Mucosa of descending colon (tissue), 3 donors: ENCODE measurements around the gene CTF1. TPM values are rescaled to one million over a fixed set of nuclear protein-coding genes. Genes with fewer than 3 reads are reported as not detected.

Experiments
- ATAC-seq: fragments of 200-7000 bp; cut with Tn5 transposase; one replicate; pipeline ENCODE4 v1.9.1; 2020; ENCODE audit warnings: mild to moderate bottlenecking, moderate library complexity
- DNase-seq, 3 donors: peaks; one replicate each; pipeline ENCODE4 v3.0.0-alpha.2; 2020
- H3K36me3 ChIP-seq: fragments of 200-600 bp; one replicate; pipeline ENCODE4 v1.8.0; 2021; ENCODE audit warnings: low read depth, mild to moderate bottlenecking
- H3K4me1 ChIP-seq: fragments of 200-600 bp; one replicate; pipeline ENCODE4 v1.8.0; 2021; ENCODE audit warnings: low read depth, mild to moderate bottlenecking
- H3K4me3 ChIP-seq: fragments of 200-600 bp; one replicate; pipeline ENCODE4 v1.8.0; 2021; ENCODE audit warnings: mild to moderate bottlenecking
- H3K9me3 ChIP-seq: fragments of 200-600 bp; one replicate; pipeline ENCODE4 v1.8.0; 2021; ENCODE audit warnings: mild to moderate bottlenecking
- CTCF ChIP-seq: fragments of 200-600 bp; IDR thresholded peaks from one replicate; pipeline ENCODE4 v1.8.0; 2022; ENCODE audit warnings: antibody characterized with exemption, mild to moderate bottlenecking
- intact Hi-C, 2 donors: fragments of 100-400 bp; cut with DNase I in 1 of 2; cut with micrococcal nuclease in 1 of 2; formaldehyde crosslinking; loops; one replicate each; pipeline versions ENCODE4 v1.11.0 to v1.11.1; 2022; cut with DNase I, micrococcal nuclease
- total RNA-seq, 3 donors: library from RNA; stranded (reverse); fragmentation: NEBNext Ultra II Directional in 2 of 3; extraction: Animal tissue kit (Norgen Biotek cat#: 25700) in 2 of 3; gene quantifications; one replicate each; pipeline versions ENCODE4 v1.2.1 to v1.2.4, GENCODE V29; 2021 to 2023
- donor health status: DM: no; HTN: no; CAD: no; lungs with moderate emphysema.
- donor health status: DM: no; HTN: no; CAD: no.
- donor health status: DM: no; HTN: yes; CAD: no.

CTF1 gene
- total RNA-seq, 3 donors from 2014 or later, result 1.1 to 7.6 (median 1.5) TPM

DNA sequence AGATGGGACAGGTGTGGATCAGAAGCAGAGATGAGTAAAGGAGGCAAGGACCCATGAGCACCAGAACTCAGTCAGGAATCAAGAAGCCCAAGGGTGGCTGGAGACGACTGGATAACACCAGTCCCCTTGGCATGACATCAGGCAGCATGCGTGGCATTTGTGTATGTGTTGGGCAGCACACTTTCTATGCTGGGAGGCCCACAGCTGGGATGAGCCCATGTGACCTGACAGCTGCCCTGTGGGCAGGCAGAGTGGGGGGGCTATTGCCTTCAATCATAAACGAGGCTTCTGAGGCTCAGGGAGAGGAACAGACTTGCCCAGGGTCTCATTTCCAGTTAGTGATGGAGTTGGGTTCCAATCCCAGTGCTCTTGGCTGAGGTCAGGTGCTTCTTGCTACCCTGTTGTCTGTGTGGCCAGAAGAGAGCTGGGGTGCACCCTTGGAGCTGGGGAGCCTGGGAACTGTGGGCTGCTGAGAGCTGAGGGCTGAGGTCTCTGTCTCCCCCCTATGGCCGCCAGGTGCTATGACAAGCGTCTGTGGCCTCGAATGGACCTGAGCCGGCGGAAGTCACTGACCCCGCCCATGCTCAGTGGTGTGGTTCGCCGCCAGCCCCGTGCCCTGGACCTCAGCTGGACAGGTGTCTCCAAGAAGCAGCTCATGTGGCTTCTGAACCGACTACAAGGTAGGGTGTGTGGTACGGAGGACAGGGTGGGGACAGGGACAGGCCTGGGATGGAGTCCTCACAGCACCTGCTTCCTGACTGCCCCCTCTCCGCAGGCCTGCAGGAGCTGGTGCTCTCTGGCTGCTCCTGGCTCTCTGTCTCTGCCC, 45.4 kb downstream of the CTF1 start:
- peaks cover 15% of the 10 kb centered on the region for H3K4me1 ChIP-seq
- ATAC-seq (peak; percentile 97), DNase-seq (peak; percentile 81 to 88 (median 85))
- H3K9me3 ChIP-seq, result no peaks in the 10 kb centered on the region
- peak; percentile 89 for TF ChIP-seq CTCF
- intact Hi-C loops, result loop anchor here in 1 of 2 donors (5.0 kb wide), 1 partner anchor 75 kb away; no protein-coding TSS in a partner anchor
- H3K36me3 ChIP-seq, result no peaks in the 10 kb centered on the region
- no peak overlapping the region for H3K4me3 ChIP-seq

GRCh38 chr16:30942426-30942806, 46.0 kb downstream of the CTF1 start:
- Histone ChIP-seq H3K4me1 (peaks cover 15% of the 10 kb centered on the region), H3K4me3 (no peak overlapping the region), H3K9me3 (no peaks in the 10 kb centered on the region), H3K36me3 (no peaks in the 10 kb centered on the region)
- intact Hi-C loops, result loop anchor here in 1 of 2 donors (5.0 kb wide), 1 partner anchor 75 kb away; no protein-coding TSS in a partner anchor
- no peak for DNase-seq
- no peak for TF ChIP-seq CTCF
- peak; percentile 68 for ATAC-seq

DNA sequence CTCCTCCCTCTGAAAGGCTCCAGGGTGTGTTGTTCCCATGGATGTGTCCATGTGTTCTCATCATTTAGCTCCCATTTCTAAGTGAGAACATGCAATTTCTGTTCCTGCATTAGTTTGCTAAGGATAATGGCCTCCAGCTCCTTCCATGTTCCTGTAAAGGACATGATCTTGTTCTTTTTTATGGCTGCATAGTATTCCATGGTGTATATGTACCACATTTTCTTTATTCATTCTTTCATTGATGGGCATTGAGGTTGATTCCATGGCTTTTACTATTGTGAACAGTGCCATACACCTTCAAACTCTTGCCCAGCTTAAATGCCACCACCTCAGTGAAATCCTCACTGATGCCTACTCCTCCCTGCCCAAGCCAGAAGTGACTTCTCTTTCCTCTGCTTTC, 47.9 kb downstream of the CTF1 start:
- DNase-seq (no peak), ATAC-seq (no peak)
- H3K36me3 ChIP-seq, result no peaks in the 10 kb centered on the region
- no peaks in the 10 kb centered on the region for H3K9me3 ChIP-seq
- H3K4me3 ChIP-seq, result no peak overlapping the region
- intact Hi-C loops, result loop anchor here in 1 of 2 donors (5.0 kb wide), 1 partner anchor 77 kb away; no protein-coding TSS in a partner anchor
- H3K4me1 ChIP-seq, result peaks cover 15% of the 10 kb centered on the region
- TF ChIP-seq CTCF, result no peak

DNA sequence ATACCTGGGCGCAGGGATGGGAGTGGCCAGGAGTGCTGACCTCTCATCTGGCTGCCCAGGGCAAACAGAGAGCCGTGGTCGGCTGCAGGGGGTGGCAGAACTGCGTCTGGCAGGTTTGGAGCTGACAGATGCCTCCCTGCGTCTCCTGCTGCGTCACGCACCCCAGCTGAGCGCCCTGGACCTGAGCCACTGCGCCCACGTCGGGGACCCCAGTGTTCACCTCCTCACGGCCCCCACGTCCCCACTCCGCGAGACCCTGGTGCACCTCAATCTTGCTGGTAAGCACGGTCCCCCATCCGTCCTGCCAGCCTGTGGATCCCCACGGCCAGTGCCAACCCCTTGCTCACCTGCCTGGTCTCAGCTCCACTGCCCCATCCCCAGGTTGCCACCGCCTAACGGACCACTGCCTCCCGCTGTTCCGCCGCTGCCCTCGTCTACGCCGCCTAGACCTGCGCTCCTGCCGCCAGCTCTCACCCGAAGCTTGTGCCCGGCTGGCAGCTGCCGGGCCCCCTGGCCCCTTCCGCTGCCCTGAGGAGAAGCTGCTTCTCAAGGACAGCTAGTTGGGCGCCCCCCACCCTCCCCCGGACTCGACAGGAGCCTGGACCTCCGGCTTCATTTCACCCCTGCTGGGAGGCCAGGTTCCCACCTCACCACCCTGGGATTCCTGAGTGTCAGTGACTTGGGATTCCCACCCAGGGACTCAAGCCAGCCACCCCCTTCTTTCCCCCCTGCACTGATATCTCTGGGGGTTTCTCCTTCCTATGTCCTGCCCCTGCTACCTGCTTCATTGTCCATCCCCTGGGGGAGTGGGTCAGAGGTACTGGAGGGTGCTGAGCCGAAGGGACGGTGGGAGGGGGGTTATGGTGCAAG, 50.5 kb downstream of the CTF1 start:
- TF ChIP-seq CTCF, result no peak
- H3K4me3 ChIP-seq, result no peak overlapping the region
- H3K9me3 ChIP-seq, result no peaks in the 10 kb centered on the region
- peak in 2 of 3 donors; percentile 44 to 63 for DNase-seq
- H3K36me3 ChIP-seq, result no peaks in the 10 kb centered on the region
- ATAC-seq, result no peak
- H3K4me1 ChIP-seq, result peaks cover 26% of the 10 kb centered on the region
- intact Hi-C loops, result no loop called here

DNA sequence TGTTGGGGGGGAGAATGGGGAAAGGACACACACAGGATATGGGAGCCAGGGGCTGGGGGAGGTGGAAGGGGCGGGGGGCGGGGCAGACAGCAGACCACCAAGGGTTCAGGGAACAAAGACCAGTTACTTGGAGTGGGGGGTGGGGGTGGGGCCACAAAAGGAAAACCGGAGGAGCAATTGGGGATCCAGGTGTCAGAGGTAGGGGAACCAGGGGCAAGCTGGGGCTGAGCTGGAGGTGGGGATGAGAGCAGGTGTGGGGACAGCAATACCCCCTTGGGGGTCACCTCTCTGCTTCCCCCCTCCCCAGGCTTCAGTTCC, 51.1 kb downstream of the CTF1 start:
- DNase-seq (no peak), ATAC-seq (no peak)
- Histone ChIP-seq H3K36me3 (no peaks in the 10 kb centered on the region), H3K4me1 (peaks cover 20% of the 10 kb centered on the region), H3K4me3 (no peak overlapping the region), H3K9me3 (no peaks in the 10 kb centered on the region)
- TF ChIP-seq CTCF, result no peak
- intact Hi-C loops, result no loop called here
